NCI-H187 (cell line): ENCODE data around the gene JAK3.
"Not testable (repeated sequence)": the region's sequence is repeated elsewhere in the genome, so short reads cannot be mapped to it uniquely, and the experiment has no call there.

ENCODE experiments used
- DNase-seq, 2 experiments: peaks; one replicate each; lab custom pipeline; 2025; lab: John Stamatoyannopoulos, UW

Gene JAK3

DNA sequence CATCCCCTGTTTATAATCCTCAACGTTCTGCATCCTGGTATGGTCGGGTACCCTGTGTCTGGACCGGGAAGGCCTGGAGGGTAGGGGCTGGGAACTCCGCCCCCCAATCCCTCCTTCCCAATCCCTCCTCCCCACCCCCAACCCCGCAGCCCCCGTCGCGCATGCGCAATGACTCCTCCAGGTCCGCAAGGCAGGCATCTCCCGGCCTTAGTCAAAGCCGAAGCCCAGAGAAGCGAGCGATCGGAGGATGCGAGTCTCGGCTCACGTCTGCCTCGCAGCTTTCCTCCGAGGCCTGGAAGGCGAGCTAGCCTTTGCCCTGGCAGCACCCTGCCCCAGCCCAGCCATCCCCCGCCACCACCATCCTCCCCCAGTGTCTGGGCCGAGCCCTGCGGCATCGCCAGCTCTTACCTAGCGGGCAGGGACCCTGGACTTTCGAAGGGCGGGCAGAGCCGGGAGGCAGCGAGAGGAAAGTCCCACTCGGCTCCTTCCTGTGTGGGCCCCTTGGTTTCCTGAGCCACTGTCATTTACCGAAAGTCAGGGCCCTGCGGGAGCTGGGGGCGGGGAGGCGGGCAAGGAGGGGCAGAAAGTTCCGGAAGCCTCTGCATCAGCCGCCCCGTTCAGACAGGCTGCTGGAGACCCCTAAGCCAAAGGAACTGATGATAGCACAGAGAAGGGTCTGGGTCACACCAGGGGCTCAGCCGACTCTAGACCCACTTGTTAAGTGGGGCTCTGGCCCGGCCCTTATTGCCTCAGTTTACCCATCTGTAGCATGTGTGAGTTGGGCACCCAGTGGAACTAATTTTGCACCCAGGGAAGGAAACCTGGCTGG lies at the start of gene JAK3:
JAK3 (minus strand) TSS at position 445 of the 829 bp plus-strand sequence. CDS start 3,565 bp downstream, outside the sequence.
- no peak for DNase-seq

DNA sequence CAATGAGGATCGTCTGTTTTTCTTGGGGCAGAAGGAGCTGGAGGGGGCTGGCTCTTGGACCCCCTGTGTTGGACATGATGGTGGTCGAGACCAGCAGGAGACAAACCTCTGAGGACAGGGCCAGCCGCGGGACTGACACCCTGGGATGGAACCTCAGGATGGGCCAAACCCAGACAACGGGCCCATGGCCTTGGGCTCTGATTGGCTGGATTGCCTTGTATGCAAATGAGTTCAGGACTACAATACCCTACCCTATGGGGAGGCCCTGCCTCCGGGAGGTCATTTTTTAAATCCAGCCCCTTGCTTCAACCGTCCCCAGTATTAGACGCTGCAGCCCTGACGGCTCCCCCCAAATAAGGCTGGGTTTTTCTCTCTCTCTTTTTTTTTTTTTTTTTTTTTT lies 46.0 kb upstream of the JAK3 start:
- DNase-seq = no peak

DNA sequence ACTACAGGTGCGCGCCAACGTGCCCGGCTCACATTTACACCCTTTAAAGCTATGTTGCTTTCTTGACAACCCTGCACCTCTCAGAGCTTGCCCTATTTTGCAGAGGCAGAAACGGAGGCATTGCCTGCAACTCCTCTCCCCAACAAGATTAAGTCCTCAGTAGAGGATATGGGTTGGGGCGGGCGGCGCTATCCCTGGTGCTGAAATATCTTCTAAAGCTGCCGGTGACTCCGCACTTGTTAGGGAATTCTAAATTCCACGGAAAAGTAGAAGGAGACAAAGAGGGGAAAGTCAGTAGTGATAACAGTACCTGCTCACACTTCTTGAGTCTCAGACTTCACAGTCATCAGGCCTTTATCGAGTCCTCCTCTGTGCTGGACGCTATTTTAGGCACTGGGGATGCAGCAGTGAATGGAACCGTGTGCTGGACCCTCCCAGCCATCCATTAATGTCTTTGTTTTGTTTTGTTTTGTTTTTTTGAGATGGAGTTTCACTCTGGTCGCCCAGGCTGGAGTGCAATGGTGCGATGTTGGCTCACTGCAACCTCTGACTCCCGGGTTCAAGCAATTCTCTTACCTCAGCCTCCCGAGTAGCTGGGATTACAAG lies 41.9 kb upstream of the JAK3 start:
- DNase-seq = no peak

DNA sequence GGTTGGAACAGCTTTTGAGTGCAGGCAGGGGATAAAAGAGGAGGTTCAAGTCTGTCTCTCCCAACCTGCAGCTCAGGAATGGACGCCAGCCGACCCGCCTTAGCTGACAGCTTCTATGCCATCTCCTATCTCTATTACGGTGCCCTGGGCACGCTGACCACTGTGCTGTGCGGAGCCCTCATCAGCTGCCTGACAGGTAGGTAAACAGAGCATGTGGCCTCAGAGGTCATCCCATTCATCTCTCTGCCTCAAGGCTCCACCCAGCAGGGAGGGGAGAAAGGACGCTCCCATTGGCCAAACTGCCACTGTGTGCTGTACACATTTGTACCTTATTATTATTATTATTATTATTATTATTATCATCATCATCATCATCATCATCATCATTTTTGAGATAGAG lies 40.5 kb upstream of the JAK3 start:
- no peak for DNase-seq

DNA sequence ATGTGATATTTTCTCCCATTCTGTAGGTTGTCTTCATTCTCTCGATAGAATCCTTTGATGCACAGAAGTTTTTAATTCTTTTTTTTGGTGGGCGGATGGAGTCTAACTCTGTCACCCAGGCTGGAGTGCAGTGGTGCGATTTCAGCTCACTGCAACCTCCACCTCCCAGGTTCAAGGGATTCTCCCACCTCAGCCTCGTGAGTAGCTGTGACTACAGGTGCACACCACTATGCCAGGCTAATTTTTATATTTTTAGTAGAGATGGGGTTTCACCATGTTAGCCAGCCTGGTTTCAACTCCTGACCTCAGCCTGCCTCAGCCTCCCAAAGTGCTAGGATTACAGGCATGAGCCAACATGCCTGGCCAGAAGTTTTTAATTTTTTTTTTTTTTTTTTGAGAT lies 39.4 kb upstream of the JAK3 start:
- DNase-seq = not testable (repeated sequence)

DNA sequence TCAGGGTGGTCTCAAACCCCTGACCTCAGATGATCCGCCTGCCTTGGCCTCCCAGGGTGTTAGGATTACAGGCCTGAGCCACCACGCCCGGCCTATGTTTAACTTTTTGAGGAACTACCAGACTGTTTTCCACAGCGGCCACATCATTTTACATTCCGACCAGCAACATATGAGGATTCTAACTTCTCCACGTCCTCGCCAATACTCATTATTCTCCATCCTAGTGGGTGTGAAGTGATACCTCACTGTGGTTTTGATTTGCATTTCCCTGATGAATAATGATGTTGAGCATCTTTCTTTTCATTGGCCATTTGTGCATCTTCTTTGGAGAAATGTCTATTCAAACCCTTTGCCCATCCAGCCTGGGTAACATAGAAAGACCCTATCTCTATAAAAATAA lies 38.7 kb upstream of the JAK3 start:
- DNase-seq = no peak

DNA sequence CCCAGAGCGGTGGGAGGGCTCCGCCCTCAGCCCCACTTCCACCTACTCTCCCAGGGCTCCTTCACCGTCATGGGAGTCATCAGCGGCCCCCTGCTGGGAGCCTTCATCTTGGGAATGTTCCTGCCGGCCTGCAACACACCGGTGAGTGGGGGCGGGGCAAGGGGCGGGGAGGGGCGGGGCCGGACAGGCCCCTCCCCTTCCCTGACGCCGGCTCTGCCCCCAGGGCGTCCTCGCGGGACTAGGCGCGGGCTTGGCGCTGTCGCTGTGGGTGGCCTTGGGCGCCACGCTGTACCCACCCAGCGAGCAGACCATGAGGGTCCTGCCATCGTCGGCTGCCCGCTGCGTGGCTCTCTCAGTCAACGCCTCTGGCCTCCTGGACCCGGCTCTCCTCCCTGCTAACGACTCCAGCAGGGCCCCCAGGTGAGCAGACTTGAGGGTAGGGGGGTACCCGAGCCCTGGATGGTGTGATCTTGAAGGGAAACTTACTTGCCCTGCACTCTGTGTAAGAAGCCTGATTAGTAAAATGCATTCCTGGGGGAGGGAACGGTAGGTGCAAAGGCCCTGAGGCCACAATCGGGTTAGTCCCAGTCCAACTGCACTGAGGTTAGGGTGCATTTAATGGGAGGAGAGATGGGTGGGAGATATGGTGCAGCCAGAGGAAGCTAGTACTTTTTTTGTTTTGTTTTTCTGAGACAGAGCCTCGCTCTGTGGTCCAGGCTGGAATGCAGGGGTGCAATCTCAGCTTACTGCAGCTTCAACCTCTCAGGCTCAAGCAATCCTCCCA lies 36.0 kb upstream of the JAK3 start:
- DNase-seq = no peak

DNA sequence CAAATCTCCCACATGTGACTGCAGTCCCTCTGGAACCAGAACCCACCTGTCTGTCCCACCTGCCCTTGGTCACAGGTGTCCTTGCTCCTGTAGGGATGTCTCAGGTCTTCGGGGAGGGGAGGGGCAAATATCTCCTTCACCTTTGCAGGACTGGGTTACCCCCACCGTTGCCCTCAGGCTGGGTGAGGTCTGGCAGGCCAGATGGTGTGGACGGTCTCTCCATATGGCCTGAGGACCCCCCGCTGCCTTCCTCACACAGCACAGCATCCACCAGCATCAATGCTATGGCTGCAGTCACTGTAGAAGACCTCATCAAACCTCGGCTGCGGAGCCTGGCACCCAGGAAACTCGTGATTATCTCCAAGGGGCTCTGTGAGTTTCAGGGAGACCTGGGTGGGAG lies 33.9 kb upstream of the JAK3 start:
- no peak for DNase-seq

DNA sequence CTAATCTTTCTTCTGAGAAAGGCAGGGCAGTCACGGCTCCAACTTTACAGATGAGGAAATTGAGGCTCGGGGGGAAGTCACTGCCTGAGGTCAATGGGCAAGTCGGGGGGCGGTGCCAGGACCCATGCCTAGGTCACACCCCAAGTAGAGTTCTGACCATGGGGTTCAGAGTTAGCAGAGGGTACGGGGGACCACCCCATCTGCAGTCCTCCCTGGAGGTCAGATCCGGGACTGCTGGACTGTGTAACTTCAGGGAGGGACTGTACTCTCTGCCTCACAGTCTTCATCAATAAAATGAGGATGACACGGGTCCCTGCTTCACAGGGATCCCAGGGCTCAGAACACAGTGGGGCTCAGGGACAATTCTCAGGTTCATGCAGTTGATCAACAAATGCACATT lies 31.7 kb upstream of the JAK3 start:
- DNase-seq = no peak

DNA sequence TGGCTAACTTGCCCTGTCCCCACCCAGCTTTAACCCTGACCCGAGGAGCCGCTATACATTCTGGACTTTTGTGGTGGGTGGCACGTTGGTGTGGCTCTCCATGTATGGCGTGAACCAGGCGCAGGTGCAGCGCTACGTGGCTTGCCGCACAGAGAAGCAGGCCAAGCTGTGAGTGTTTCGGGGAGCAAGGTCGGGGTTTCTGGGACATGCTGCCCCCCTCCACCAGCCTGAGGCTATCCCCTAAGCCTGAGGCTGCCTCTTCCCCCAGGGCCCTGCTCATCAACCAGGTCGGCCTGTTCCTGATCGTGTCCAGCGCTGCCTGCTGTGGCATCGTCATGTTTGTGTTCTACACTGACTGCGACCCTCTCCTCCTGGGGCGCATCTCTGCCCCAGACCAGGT lies 29.9 kb upstream of the JAK3 start:
- no peak for DNase-seq

DNA sequence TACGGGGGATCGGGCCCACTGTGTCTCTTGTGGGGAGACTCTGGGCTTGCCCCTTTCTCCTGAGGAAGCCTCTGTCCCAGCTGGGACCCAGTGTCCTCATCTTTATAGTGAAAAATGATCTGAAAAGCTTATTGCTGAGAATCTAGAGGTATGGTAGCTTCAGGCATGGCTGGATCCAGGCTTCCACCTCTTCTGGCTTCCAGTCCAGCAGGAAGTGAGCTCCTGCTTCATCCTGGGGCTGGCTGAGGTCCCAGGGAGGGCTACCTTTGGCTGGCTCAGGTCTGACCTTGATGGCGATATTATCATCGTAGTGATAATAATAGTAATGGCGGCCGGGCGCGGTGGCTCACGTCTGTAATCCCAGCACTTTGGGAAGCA lies 27.0 kb upstream of the JAK3 start:
- no peak for DNase-seq

DNA sequence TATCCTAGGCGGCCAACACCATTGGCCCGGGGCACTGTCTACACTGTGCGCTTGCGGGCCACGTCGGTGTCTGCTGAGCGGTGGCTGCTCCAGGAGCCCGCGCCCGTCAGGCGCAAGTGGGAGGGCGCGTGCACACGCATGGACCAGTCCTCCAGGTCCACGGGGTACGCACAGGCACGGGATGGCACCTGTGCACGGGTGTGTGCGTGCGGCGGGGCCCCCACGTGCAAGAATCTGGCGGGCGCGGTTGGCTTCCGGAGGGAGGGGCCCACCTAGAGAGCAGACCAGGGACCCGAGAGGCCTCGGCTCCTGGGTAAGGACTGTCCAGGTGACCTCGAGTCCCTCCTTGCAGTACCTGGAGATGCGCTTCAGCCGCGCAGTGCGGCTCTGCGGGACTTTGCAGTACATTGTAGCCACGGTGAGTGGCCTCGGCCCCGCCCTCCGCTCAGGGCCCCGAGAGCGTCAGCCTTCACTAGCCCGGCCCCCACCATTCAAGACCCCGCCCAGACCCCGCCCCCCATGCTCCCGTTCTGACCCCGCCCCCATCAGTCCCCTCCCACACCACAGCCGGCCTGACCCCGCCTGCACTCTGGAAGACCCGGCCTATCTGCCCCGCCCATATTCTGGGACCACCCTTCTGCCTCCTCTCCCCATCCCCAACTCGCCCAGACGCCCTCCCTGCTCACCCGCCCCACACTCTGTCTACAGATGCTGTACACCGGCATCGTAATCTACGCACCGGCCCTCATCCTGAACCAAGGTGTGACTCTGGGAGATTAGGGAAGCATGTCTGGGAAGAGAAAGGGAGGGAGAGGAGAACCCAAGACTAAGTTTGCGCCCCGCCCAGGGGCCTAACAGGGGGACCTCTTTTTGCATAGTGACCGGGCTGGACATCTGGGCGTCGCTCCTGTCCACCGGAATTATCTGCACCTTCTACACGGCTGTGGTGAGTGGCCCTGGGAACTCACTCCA lies 26.3 kb upstream of the JAK3 start:
- peak in 1 of 2 experiments; percentile 25 for DNase-seq

DNA sequence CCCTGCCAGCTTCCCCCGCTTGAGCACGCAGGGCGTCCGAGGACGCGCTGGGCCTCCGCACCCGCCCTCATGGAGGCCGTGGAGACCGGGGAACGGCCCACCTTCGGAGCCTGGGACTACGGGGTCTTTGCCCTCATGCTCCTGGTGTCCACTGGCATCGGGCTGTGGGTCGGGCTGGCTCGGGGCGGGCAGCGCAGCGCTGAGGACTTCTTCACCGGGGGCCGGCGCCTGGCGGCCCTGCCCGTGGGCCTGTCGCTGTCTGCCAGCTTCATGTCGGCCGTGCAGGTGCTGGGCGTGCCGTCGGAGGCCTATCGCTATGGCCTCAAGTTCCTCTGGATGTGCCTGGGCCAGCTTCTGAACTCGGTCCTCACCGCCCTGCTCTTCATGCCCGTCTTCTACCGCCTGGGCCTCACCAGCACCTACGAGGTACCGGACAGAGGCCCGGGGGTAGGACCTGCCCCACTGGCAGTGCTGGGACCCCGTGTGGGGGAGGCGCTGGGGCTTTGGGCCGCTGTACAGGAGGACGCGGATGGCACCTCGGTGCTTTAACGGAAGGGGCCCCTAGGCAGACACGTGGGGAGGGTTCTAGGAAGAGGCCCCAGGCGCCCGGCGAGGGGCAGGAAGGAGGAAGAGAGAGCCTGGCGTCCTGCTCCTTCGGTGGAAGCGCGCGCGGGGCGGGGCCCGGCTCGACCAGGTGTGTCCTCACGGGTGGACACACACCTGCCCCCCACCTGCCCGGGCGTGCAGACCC lies 24.6 kb upstream of the JAK3 start:
- no peak for DNase-seq

DNA sequence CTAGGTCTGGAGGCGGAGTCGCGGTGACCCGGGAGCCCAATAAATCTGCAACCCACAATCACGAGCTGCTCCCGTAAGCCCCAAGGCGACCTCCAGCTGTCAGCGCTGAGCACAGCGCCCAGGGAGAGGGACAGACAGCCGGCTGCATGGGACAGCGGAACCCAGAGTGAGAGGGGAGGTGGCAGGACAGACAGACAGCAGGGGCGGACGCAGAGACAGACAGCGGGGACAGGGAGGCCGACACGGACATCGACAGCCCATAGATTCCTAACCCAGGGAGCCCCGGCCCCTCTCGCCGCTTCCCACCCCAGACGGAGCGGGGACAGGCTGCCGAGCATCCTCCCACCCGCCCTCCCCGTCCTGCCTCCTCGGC lies 24.1 kb upstream of the JAK3 start, which contains the start of gene SLC5A5:
SLC5A5 (plus strand) TSS at position 68 of the 373 bp plus-strand sequence. CDS start 375 bp downstream, outside the sequence.
- no peak for DNase-seq

DNA sequence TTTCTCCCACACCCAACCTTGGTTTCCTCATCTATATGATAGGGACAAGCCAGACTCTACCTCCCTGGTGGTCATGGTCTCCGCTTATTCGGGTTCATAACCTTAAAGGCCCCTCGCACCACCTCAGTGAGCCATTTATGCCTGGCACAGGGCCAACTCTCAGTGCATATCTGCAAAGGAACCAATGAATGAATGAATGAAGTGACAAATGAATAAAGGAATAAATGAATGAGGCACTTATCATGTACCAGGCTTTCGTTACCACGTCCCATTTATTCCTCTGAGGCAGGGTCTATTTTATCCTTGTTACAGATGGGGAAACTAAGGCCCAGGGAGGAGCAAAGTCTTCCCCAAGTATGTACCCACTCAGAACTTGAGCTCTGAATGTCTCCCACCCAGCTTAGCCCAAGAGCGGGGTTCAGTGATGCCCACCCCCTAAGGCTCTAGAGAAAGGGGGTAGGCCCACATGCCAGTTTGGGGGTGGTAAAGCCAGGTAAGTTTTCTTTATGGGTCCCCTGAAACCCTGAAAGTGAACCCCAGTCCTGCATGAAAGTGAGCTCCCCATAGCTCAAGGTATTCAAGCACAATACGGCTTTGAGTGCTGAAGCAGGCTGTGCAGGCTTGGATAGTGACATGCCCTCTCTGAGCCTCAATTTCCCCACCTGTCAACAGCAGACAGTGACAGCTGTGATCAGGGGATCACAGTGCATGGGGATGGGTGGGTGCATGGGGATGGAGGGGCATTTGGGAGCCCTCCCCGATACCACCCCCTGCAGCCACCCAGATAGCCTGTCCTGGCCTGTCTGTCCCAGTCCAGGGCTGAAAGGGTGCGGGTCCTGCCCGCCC lies 23.5 kb upstream of the JAK3 start:
- no peak for DNase-seq

DNA sequence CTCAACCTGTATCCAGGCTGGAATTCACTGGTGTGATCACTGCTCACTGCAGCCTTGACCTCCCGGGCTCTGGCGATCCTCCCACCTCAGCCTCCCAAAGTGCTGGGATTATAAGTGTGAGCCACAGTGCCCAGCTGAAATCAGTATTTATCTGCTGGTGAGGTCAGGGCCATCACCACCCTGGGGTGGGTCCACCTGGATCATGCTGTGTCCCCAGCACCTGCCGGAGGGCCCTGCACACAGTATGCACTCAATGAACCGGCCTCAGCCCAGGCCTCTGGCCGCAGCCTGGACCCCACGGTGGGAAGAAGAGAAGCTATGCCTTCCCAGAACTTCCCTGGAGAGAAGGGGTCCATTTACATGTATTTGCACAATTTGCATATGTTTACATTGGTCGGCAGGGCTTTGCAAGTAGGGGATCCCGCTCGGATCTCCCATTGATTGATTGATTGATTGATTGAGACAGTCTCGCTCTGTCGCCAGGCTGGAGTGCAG lies 21.4 kb upstream of the JAK3 start:
- no peak for DNase-seq

DNA sequence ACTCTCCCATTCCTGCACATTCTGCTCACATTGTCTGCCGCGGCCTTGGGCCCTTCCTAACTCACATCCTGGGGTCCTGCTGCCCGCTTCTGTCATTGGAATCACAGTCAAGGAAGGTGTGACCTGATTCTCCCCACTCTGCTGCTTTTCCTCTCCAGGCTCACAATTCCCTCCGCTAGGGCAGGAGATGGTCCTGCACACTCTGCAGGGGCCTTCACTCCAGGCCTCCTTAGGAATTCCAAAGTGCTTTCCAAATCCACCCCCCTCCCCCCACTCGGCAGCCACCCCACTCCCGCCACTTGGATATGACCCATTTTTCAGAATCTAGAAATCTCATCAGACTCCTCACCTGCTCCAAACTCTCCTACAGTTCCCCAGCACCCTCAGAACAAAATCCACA lies 20.9 kb upstream of the JAK3 start:
- no peak for DNase-seq

DNA sequence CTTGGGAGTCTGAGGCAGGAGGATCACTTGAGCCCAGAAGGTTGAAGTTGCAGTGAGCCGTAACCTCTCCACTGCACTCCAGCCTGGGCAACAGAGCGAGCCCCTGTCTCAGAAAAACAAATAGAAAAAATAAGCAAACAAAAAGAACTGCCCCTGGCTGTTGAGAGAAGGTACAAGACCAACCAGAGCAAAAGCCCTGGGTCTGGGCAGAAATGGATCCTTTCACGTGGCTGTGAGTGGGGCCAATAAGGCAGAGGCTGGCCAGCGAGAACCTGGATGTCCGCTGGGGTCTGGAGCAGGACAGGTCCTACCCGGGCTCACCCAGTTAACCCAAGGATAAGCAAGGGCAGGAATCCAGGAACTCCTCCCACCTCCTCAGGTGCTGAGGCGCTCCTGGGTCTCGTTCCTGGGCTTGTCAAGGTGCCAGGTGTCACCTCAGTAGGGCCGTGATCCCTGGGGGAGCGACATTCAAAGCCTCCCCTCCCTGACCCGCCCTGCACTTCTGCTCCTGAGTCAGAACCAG lies 19.2 kb upstream of the JAK3 start:
- DNase-seq = no peak

DNA sequence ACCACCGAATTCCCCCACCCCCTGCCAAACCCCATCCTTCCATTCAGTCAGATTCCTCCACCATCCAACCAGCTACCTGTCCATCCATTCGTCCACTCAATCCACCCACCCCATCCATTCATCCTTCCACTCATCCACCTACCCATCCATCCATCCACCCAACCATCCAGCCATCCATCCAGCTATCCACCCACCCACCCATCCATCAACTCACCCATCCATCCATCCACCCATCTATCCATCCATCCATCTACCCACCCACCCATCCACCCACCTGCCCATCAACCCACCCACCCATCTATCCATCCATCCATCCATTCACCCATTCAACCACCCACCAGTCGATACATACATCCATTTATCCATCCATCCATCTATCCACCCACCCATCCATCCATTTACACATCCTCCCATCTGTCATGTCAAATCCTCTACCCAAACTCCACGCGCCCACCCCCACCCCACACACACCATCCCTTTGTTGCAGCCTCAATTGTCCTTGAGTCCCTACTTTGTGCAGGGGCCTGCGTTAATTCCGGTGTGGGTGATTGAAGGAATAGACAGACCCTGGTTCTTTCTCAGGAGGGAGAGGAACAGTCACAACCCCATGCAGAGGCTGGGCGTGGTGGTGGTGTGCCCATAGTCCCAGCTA lies 18.7 kb upstream of the JAK3 start:
- no peak for DNase-seq
